GM20431 (cell line): ENCODE results near the gene DOK6.

Experiments
- in situ Hi-C: fragments of 300-500 bp; cut with MseI, MboI; formaldehyde crosslinking; loops from one replicate; pipeline ENCODE4 v1.15.0; 2020; ENCODE audit warnings: low sequenced_read_pairs; ENCODE audit not compliant: unreplicated experiment

The DOK6 gene

DNA sequence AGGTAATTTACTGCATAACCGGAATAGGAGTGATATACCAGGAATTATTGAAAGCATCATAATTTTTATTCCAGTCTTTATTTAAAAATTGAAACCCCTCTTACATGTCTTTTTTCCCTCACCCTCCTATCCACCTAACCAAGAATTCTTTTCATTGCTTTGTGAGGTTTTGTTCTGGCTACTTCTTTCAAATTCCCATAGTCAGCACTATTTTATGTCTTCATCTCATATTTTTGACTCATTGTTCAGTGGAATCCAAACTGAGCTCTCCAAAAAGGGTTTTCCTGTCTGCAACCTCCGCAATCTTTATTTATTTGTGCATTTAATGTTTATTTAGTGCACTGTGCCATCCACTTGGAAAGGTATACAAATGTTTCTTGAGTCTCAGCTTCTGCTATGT lies 128.5 kb downstream of the DOK6 start:
- in situ Hi-C loops, result no loop called here

GRCh38 chr18:69531973-69532372 lies 131.3 kb downstream of the DOK6 start:
- in situ Hi-C loops, result no loop called here

DNA sequence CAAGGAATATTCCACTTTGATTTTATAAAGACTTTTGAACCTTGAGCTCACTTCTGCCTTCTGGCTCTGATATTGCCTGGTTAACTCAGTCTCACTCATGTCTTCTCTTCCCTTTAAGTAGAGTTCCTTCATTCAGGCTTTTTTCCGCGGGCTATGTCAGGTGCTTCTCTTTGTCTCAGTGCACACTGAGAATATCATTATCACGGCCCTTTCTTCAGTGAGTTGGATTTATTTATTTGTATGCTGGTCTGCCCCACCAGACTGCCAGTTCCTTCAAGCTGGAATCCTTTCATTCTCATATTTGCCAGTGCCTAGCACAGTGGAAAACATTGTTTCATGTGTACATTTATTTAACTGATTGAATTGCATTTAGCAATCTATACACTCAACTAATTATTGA lies 136.5 kb downstream of the DOK6 start:
- in situ Hi-C loops, result no loop called here

- in situ Hi-C loops, result no loop called here
Observed at GRCh38 chr18:69538849-69539248, 138.2 kb downstream of the DOK6 start.

DNA sequence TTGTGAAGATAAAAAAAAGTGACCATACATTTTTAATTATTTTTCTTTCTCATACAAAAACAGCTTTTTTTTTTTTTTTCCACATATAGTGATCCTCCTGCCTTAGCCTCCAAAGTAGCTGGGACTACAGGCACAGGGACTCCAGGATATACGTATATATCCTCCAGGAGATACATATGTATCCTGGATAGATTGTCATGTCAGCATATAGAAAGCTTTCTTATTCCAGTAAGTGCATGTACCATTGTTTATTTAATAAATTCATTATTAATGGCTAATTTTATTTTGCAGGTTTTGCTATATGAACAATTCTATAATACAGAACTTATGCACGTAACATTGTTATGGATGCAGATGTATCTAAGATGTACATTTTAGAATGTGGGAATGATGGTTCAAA lies 138.7 kb downstream of the DOK6 start:
- in situ Hi-C loops, result no loop called here

GRCh38 chr18:69556228-69556627 lies 155.5 kb downstream of the DOK6 start:
- in situ Hi-C loops, result no loop called here

- in situ Hi-C loops, result no loop called here
Observed at GRCh38 chr18:69557282-69557681, 156.6 kb downstream of the DOK6 start.

GRCh38 chr18:69558052-69558451 lies 157.4 kb downstream of the DOK6 start:
- in situ Hi-C loops, result no loop called here

- in situ Hi-C loops, result no loop called here
Observed at GRCh38 chr18:69559604-69560003, 158.9 kb downstream of the DOK6 start.

GRCh38 chr18:69564602-69565001 lies 163.9 kb downstream of the DOK6 start:
- in situ Hi-C loops, result no loop called here

DNA sequence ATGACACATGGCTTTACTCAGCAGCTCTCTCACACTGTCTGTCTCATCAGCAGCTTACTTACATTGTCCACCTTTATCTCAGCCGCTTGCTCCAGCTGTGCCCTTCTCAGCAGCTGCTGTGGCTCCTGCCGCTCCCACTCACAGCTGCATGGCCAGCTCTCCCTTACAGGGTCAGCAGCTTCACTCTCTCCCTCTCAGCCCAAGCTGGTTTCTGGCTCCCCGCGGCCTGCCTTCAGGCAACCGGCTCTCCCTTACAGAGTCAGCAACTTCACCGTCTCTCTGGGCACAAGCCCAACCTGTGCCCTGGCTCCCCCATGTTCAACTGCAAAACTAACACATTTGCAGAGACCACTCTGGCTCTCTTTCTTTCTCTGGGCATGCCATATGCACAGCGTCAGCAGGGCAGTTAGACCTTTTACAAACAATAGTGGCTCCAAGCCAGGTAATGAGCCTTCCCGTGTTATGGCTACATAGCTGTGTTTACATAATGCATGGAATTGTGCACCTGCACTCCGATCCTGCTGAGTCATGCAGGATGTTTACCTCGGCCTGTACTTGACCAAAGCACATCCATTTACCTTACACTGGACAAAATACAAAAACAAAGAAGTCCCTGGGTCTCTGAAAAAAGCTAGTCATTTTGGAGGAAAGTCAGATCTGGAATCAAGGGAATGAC lies 167.3 kb downstream of the DOK6 start:
- in situ Hi-C loops, result no loop called here

DNA sequence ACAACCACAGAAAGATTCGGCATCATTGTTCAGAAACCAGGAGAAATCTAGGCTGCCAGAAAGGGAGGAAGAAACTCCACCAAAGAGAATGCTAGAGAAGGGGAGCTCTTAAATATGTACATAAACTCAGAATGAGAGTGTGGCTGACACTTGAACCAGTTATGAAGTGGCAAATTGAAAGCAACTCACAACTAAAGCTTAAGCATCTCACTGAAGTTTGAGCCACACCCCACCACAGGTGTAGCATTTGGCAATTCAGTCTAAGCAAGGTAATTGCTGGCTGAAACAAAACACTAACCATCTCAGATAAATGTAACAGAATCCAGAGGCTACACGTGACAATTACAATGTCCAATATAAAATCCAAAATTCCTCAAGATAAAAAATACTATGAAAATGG lies 168.4 kb downstream of the DOK6 start:
- in situ Hi-C loops, result no loop called here

GRCh38 chr18:69574401-69574800 lies 173.7 kb downstream of the DOK6 start:
- in situ Hi-C loops, result no loop called here

- in situ Hi-C loops, result no loop called here
Observed at GRCh38 chr18:69580107-69580506, 179.4 kb downstream of the DOK6 start.

DNA sequence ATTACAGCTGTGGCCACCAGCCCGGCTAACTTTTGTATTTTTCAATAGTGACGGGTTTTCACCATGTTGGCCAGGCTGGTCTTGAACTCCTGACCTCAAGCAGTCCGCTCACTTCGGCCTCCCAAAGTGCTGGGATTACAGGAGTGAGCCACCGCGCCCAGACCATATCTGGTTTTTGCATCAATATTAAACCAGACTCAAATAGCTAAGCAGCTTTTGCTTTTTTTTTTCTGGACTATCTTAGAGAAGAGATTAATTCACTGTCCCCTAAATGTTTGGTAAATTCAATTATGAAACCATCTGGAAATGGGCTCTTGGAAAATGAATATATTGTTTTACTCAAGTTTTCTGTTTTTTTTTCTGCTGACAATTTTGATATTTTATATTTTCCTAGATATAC lies 183.7 kb downstream of the DOK6 start:
- in situ Hi-C loops, result no loop called here

DNA sequence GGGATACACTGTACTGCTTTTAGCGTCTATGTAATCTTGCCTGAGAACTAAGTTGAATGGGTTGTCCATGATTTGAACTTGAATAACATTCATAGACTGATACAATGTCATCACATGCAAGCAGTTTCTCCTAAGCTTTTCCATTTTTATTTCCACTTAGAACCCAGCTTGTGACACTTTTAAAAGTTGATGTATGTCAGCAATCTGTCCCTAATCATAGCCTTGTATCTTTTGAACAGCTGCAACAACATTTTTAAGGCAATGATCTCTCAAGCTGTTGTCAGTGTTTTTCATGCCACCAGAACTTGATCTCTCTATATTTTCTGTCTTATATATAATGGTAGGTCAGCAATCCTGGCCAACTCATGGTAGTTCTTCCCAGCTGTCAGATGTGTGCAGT lies 185.0 kb downstream of the DOK6 start:
- in situ Hi-C loops, result no loop called here

- in situ Hi-C loops, result no loop called here
Observed at GRCh38 chr18:69586537-69586936, 185.8 kb downstream of the DOK6 start.

DNA sequence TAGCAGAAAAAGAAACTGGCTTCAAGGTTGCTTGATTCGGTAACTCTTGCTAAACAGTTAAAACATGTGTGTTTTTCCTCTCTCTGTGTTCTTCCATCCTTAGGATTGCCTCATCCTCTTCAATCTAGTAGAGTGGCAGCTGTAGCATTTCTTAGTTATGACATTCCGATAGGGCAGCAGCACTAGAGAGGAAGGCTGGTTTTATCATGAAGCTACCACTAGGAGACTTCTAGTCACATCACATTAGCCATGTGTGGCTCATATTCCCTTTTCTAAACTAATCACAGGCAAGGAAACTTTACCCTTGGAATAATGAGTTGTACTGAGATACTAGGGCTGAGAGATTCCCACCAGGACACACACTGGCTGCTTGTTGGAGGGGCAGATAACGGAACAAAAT lies 187.6 kb downstream of the DOK6 start:
- in situ Hi-C loops, result no loop called here

DNA sequence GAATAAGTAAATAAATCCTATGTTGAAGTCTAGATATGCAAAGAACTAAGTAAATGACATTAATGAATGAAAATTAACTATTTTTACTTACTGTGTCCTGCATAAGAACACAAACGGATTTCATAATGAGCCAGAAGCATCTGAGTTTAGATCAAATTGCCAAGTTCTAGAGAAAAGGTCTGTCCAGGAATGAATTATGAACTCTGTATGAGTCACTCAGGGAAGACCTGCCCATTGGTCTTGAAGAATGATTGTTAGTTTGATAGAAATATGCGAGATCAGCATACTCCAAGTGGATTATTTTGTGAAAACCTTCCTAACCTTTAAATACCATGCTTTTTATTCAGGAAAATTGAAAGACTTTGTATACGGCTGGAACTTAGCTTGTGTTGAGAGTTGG lies 189.5 kb downstream of the DOK6 start:
- in situ Hi-C loops, result no loop called here

GRCh38 chr18:69596345-69596744 lies 195.7 kb downstream of the DOK6 start:
- in situ Hi-C loops, result no loop called here

DNA sequence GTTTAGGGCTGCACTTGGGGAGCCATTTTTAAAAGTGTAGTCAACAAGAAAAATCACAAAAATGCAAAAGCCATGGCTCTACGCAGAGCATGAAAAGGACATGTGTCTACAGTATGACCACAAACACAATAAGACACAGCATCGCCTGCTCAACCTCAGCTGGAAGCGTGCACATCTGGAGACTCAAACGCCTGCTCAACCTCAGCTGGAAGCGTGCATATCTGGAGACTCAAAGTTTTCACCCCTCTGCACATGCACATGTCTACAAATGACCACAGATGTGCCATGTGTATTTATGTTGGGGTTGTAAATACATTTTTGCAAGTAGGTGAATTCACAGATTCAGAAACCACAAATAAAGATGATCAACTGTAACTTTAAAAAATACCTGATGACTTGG lies 196.9 kb downstream of the DOK6 start:
- in situ Hi-C loops, result no loop called here

DNA sequence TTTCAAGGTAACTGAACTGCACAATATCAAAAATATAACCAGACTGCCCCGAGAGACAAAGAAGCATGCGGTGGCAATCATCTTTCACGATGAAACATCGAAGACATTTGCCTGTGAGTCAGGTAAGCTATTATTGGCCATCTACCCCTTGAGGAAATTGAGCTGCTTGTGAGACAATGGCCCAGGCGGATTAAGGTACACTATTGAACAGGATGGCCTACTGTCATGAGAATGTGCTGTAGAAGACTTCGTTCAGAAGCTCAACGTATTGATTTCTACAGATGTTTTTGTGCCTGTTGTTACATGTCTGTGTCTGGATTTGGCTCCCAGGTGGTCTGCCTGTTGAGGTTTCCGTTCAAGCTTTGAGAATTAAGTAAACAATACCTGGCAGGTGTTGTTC lies 198.7 kb downstream of the DOK6 start:
- in situ Hi-C loops, result no loop called here

- in situ Hi-C loops, result no loop called here
Observed at GRCh38 chr18:69612242-69612641, 211.6 kb downstream of the DOK6 start.
